Pancreas (tissue), 10 donors: Measurements from ENCODE around the gene DNAJB9. TPM values are rescaled to one million over a fixed set of nuclear protein-coding genes. Genes with fewer than 3 reads are reported as not detected.

ENCODE experiments used
- ATAC-seq, 4 donors: fragments of 200-7000 bp; cut with Tn5 transposase; one replicate each; pipeline versions ENCODE4 v1.8.0 to v1.9.1; 2020; ENCODE audit warnings: mild to moderate bottlenecking in 4 of 4, moderate library complexity in 4 of 4
- DNase-seq, 6 donors: peaks; one replicate each; pipeline ENCODE4 v3.0.0-alpha.2; 2020
- FAIRE-seq: peaks from 2 replicates; lab custom pipeline; 2012; peaks lifted over from hg19 to GRCh38; lab: Jason Lieb, UNC
- H3K27ac ChIP-seq, 4 donors: fragments of 200-600 bp; sonication (generic); 1 replicate in 3 of 4; 2 replicates in 1 of 4; pipeline versions ENCODE4 v1.5.0 to v1.8.0; 2020
- H3K27me3 ChIP-seq, 4 donors: fragments of 200-600 bp; one replicate each; pipeline ENCODE4 v1.8.0; 2021
- H3K36me3 ChIP-seq, 3 donors: fragments of 200-600 bp; sonication (generic) in 1 of 3; one replicate each; pipeline versions ENCODE4 v1.5.0 to v1.8.0; 2020 to 2021
- H3K4me1 ChIP-seq, 3 donors: fragments of 200-600 bp; one replicate each; pipeline ENCODE4 v1.8.0; 2021
- H3K4me3 ChIP-seq, 4 donors: fragments of 200-600 bp; sonication (generic) in 2 of 4; one replicate each; pipeline versions ENCODE4 v1.5.0 to v1.8.0; 2020 to 2021
- H3K9me3 ChIP-seq, 4 donors: fragments of 200-600 bp; one replicate each; pipeline ENCODE4 v1.8.0; 2021
- CTCF ChIP-seq, 4 donors: fragments of 200-600 bp; sonication (generic) in 3 of 4; IDR thresholded peaks; one replicate each; pipeline versions ENCODE4 v1.5.0 to v1.8.0; 2021; ENCODE audit warnings: antibody characterized with exemption in 4 of 4
- WGBS, 2 donors: extraction: QIAGEN DNeasy Blood & Tissue Kit; methylation state at CpG; one replicate each; pipeline ENCODE4 v1.1.7; 2013; 5-methylcytosine and 5-hydroxymethylcytosine counted together
- intact Hi-C, 3 donors: fragments of 100-400 bp; cut with DNase I; formaldehyde crosslinking; loops; one replicate each; pipeline versions ENCODE4 v1.11.1 to v1.14.2; 2022
- polyA plus RNA-seq, 2 donors: library from polyadenylated mRNA; stranded (reverse); fragments of 200-250 nt; gene quantifications; one replicate each; pipeline ENCODE4 v1.2.3, GENCODE V29; 2013
- total RNA-seq, 6 donors: library from RNA; stranded (reverse); fragmentation: NEBNext Ultra II Directional in 4 of 6; extraction: Animal tissue kit (Norgen Biotek cat#: 25700) in 4 of 6; gene quantifications; one replicate each; pipeline versions ENCODE4 v1.2.1 to v1.2.4, GENCODE V29; 2021 to 2023
- donor health status: healthy with polysubstance abuse.
- donor health status: DM: no; HTN: no; CAD: no; lungs with moderate emphysema.
- donor health status: DM: no; HTN: no; CAD: no.
- donor health status: control.
- donor health status: control.
- donor health status: Bipolar disorder and iron deficiency.
- donor health status: DM: yes; HTN: yes; CAD: no.
- donor health status: DM: no; HTN: no; CAD: no.
- donor health status: DM: no; HTN: no; CAD: no.
- donor health status: DM: yes; HTN: yes; CAD: no.

The DNAJB9 gene
- total and polyA plus RNA-seq, 8 donors, result 10.8 to 46.4 (median 34.6) TPM

GRCh38 chr7:108557191-108557590, 12.5 kb upstream of the DNAJB9 start:
- 95 to 96% methylated on average over 3 of the region's 3 CpGs for WGBS, 2 donors
- H3K4me3 ChIP-seq, result no peak overlapping the region
- ATAC-seq, result no peak
- TF ChIP-seq CTCF (IDR thresholded peaks at IDR 0.05), result no peak
- H3K27me3 ChIP-seq, result no peaks in the 10 kb centered on the region
- intact Hi-C loops, result no loop called here
- no peaks in the 10 kb centered on the region for H3K9me3 ChIP-seq
- H3K27ac ChIP-seq, result no peak overlapping the region
- no peak for FAIRE-seq
- DNase-seq, result no peak
- H3K4me1 ChIP-seq, result no peaks in the 10 kb centered on the region
- H3K36me3 ChIP-seq, result no peaks in the 10 kb centered on the region

GRCh38 chr7:108557617-108558016, 12.1 kb upstream of the DNAJB9 start:
- Histone ChIP-seq H3K4me3 (no peak overlapping the region), H3K27ac (no peak overlapping the region), H3K27me3 (no peaks in the 10 kb centered on the region), H3K4me1 (no peaks in the 10 kb centered on the region), H3K9me3 (no peaks in the 10 kb centered on the region), H3K36me3 (no peaks in the 10 kb centered on the region)
- intact Hi-C loops, result no loop called here
- DNase-seq (no peak), ATAC-seq (no peak), FAIRE-seq (no peak)
- WGBS, 2 donors, result 94 to 100% methylated on average over 1 of the region's 1 CpG
- no peak for TF ChIP-seq CTCF (IDR thresholded peaks at IDR 0.05)

GRCh38 chr7:108559253-108559652, 10.4 kb upstream of the DNAJB9 start:
- no peak for ATAC-seq
- 78 to 86% methylated on average over 4 of the region's 4 CpGs for whole genome bisulfite sequencing, 2 donors
- intact Hi-C loops, result no loop called here
- peaks cover 0 to 3% (median 0%) of the 10 kb centered on the region in 3 donors for H3K36me3 ChIP-seq
- no peaks in the 10 kb centered on the region for H3K27me3 ChIP-seq
- no peaks in the 10 kb centered on the region for H3K4me1 ChIP-seq
- TF ChIP-seq CTCF (IDR thresholded peaks at IDR 0.05), result no peak
- no peak for DNase-seq
- no peak for FAIRE-seq
- no peaks in the 10 kb centered on the region for H3K9me3 ChIP-seq
- no peak overlapping the region for H3K4me3 ChIP-seq
- H3K27ac ChIP-seq, result no peak overlapping the region

GRCh38 chr7:108561047-108561619, 8.5 kb upstream of the DNAJB9 start:
- no peak for TF ChIP-seq CTCF (IDR thresholded peaks at IDR 0.05)
- ATAC-seq (no peak), FAIRE-seq (no peak), DNase-seq (no peak)
- no peaks in the 10 kb centered on the region for H3K9me3 ChIP-seq
- no peak overlapping the region for H3K4me3 ChIP-seq
- intact Hi-C loops, result no loop called here
- WGBS, 2 donors, result 95 to 98% methylated on average over 4 of the region's 4 CpGs
- H3K36me3 ChIP-seq, result peaks cover 0 to 7% (median 0%) of the 10 kb centered on the region in 3 donors
- no peaks in the 10 kb centered on the region for H3K4me1 ChIP-seq
- no peak overlapping the region for H3K27ac ChIP-seq
- H3K27me3 ChIP-seq, result no peaks in the 10 kb centered on the region

GRCh38 chr7:108565987-108566386, 3.7 kb upstream of the DNAJB9 start:
- no peak for TF ChIP-seq CTCF (IDR thresholded peaks at IDR 0.05)
- H3K27ac ChIP-seq, result no peak overlapping the region
- no peaks in the 10 kb centered on the region for H3K9me3 ChIP-seq
- peaks cover 9 to 14% (median 11%) of the 10 kb centered on the region in 3 donors for H3K4me1 ChIP-seq
- H3K4me3 ChIP-seq, result no peak overlapping the region
- DNase-seq (no peak), ATAC-seq (no peak), FAIRE-seq (no peak)
- H3K27me3 ChIP-seq, result no peaks in the 10 kb centered on the region
- peaks cover 0 to 7% (median 0%) of the 10 kb centered on the region in 3 donors for H3K36me3 ChIP-seq
- intact Hi-C loops, result no loop called here
